GM21723 (cell line): ENCODE data around the gene AFAP1L2.

ENCODE experiments used
- ATAC-seq: cut with Tn5 transposase; IDR thresholded peaks from one replicate; pipeline ENCODE4 v1.9.1; 2021; ENCODE audit warnings: mild to moderate bottlenecking, moderate library complexity; ENCODE audit not compliant: unreplicated experiment

AFAP1L2 gene

GRCh38 chr10:114315566-114316420 lies 88.5 kb downstream of the AFAP1L2 start:
- no peak for ATAC-seq

GRCh38 chr10:114313866-114314265 lies 90.4 kb downstream of the AFAP1L2 start:
- no peak for ATAC-seq

GRCh38 chr10:114313139-114313538 lies 91.2 kb downstream of the AFAP1L2 start:
- no peak for ATAC-seq

GRCh38 chr10:114311496-114312209 lies 92.6 kb downstream of the AFAP1L2 start:
- no peak for ATAC-seq

GRCh38 chr10:114311023-114311422 lies 93.3 kb downstream of the AFAP1L2 start:
- ATAC-seq: no peak

GRCh38 chr10:114310346-114310745 lies 94.0 kb downstream of the AFAP1L2 start:
- ATAC-seq: no peak

- ATAC-seq: no peak
These were observed 95.0 kb downstream of the AFAP1L2 start for GRCh38 chr10:114309364-114309651.

GRCh38 chr10:114308531-114309363 lies 95.6 kb downstream of the AFAP1L2 start:
- ATAC-seq: no peak

- ATAC-seq: no peak
These were observed 96.6 kb downstream of the AFAP1L2 start for GRCh38 chr10:114307731-114308130.

GRCh38 chr10:114306116-114306973 lies 98.0 kb downstream of the AFAP1L2 start:
- no peak for ATAC-seq

- no peak for ATAC-seq
These were observed 98.8 kb downstream of the AFAP1L2 start for GRCh38 chr10:114305521-114305925.

- ATAC-seq: peak; percentile 78
These were observed 99.5 kb downstream of the AFAP1L2 start for GRCh38 chr10:114304571-114305421.

- ATAC-seq: peak; percentile 85
These were observed 100.2 kb downstream of the AFAP1L2 start for GRCh38 chr10:114304017-114304570.

- ATAC-seq: no peak
These were observed 100.7 kb downstream of the AFAP1L2 start for GRCh38 chr10:114303556-114303955.

GRCh38 chr10:114301951-114302710 lies 102.2 kb downstream of the AFAP1L2 start:
- no peak for ATAC-seq

- ATAC-seq: no peak
These were observed 103.1 kb downstream of the AFAP1L2 start for GRCh38 chr10:114301177-114301576.

GRCh38 chr10:114300036-114300645 lies 104.2 kb downstream of the AFAP1L2 start:
- ATAC-seq: no peak

GRCh38 chr10:114297136-114297705 lies 107.1 kb downstream of the AFAP1L2 start:
- ATAC-seq: no peak
